HG03159 (cell line): ENCODE data around the gene MYBPC1.

Experiments used
- ATAC-seq: cut with Tn5 transposase; IDR thresholded peaks from one replicate; pipeline ENCODE4 v1.9.1; 2021; ENCODE audit warnings: mild to moderate bottlenecking, moderate library complexity; ENCODE audit not compliant: unreplicated experiment

MYBPC1 gene

GRCh38 chr12:101599771-101600484 lies 5.2 kb downstream of the MYBPC1 start:
- no peak for ATAC-seq

DNA sequence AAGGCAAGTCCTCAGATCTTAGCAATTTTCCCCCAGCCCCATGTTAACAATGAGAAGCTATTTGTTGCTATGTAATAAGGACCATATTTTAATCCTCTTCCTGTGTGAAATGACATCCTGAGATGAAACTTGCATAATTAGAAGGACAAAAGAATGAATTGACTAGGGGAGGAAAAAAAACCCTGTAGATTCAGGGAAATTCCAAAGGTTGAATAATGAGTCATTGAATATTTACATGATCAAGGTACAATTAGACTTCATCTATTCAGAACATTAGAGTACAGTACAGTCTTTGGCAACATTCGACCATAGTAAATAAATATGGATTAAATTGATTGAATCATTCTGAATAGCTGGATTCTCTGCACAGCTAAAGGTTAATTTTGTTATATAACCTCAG lies 9.4 kb downstream of the MYBPC1 start:
- ATAC-seq, result no peak

GRCh38 chr12:101607894-101608293 lies 13.1 kb downstream of the MYBPC1 start:
- ATAC-seq, result no peak

DNA sequence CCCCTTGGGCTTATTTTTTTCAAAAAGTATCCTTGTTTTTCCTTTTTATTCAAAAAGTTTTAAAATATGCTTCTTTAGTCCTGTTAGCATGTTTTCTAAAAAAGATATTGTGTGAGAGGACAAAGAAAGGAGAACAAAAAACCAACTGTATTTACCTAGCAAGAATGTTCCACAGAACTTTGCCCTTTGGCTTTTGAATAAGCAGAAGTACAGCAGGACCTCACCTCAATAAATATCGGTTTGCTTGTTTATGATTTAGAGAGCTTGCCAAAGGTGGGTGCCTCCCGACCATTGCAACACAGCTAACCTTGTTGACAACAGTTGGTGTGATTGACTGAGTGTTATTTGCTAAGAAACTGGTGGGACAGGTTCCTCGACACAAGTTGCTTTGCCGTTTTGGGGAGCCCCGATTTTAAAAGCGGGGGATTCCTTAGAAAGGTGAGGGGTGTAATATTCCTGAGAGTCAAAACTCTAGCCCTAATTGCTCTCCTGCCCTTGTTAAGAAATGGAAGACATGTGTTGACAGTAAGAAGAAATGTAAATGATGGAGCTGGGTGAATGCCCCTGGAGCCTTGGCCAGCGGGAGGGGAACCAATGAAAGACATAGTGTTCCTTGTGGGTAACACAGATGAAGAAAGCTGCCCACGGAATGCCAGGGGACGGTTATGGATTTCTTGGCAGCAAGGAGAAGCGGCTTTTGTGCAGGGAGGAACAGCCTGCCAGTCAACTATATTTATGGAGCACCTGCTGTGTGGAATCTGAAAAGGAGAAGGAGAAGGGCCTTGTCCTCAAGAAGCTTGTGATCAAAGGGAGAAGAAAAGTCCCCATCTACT lies 13.7 kb downstream of the MYBPC1 start:
- ATAC-seq, result no peak

DNA sequence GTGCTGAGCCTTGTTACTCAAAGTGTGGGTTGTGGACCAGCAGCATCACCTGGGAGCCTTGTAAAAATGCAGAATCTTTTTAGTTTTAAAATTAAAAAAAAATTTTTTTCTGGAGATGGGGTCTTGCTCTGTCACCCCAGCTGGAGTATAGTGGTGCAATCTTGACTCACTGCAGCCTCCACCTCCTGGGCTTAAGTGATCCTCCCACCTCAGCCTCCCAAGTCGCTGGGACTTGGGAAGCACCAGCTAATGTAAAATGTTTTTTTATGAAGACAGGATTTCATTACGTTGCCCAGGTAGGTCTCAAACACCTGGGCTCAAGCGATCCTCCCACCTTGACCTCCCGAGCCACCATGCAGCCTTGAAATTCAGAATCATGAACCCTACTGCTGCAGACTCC lies 14.4 kb downstream of the MYBPC1 start:
- ATAC-seq, result no peak

GRCh38 chr12:101612160-101612916 lies 17.6 kb downstream of the MYBPC1 start:
- ATAC-seq, result no peak

- no peak for ATAC-seq
Observed at GRCh38 chr12:101616027-101616494, 21.3 kb downstream of the MYBPC1 start.

GRCh38 chr12:101619026-101619786 lies 24.4 kb downstream of the MYBPC1 start:
- ATAC-seq, result no peak

DNA sequence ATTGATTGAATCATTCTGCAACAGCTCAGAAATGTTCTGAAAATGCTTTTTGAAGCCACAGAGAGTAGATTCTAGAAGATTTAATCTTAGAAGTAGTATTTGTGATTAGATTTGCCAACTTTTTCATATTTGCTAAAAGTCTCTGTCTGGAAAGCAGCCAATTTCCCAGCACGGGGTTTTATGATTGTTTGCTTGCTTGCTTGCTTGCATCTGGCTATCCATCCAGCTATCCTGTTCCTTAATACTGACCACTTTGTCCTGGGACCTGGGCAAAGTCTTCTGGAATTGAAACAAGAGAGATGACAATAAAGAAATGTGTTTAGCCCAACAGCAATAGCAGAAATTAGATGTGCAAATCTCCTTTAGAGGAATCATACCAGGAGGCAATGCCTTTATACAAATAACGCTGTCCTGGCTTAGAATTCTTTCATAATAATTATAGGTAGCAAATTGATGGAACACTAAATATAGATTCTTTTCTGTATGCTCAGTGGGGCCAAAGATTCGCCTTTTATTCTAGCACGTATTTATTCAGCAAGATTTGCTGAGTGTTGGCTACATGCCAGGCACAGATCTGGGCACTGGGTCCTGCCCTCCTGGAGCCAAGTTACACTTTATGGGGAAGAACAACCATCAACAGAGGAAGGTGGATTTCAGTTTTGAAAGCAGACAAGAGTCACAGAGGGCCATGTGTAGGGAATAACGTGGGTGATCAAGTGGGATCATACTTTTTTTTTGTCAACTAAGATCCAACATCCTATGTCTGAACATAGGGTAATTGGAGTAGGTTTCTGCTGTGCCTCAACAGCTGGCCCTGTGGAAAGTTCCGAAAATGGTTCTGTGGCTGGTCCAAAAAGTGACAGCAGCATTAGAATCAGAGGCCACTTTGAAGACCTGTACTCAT lies 25.3 kb downstream of the MYBPC1 start:
- no peak for ATAC-seq

DNA sequence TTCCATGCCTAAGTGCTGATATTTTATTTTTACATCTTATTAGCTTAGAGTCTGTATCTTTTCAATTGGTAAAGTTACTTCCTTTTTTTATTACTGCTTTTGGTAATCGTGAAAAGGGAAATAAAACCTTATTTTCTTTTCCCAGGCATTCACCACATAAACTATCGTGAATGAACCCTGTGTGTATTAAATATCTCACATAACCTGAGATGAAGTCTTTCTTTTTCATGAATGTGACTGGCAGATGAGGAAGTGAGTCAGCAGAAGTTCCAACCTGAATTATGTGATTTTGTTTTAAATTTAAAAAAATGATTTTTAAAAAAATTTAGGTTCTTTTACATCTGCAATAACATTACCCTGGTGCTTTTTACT lies 26.0 kb downstream of the MYBPC1 start:
- no peak for ATAC-seq

GRCh38 chr12:101628676-101629075 lies 33.9 kb downstream of the MYBPC1 start:
- ATAC-seq, result no peak

DNA sequence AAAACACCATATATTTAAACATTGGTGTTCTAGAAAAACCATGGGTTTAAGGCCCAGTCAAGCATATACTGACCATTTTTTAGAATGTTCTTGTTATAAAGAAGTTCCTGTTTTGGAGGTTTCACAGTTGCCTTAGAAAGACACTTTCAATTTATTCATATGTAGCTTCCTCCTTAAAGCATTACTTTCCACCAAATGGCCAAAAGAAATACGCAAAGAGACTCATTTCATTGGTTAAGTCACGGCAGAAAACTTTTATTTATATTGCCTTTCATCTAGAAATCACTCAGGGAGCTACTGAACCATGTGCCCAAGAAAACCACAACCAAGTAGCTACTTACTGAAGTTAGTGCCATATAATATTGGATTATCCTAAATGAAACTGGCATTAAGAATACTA lies 40.0 kb downstream of the MYBPC1 start:
- ATAC-seq, result peak; percentile 99

DNA sequence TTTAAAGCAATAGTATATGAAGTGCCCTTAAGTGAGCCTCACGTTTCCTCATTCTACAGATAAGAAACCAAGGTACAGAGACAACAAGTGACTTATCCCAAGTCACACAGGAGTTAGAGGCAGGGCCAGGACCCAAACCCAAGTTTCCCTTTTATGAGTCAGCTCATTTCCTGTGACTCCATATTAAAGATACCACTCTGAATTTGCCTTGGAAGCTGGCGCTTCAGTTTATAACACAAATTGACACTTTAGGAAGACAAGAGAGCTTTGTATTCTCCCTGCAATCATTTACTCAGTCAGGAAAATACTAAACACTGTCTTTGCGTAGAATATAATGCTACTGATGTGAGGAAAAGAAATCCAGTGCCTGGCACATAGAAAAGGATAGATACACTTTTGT lies 43.2 kb downstream of the MYBPC1 start:
- ATAC-seq, result no peak

DNA sequence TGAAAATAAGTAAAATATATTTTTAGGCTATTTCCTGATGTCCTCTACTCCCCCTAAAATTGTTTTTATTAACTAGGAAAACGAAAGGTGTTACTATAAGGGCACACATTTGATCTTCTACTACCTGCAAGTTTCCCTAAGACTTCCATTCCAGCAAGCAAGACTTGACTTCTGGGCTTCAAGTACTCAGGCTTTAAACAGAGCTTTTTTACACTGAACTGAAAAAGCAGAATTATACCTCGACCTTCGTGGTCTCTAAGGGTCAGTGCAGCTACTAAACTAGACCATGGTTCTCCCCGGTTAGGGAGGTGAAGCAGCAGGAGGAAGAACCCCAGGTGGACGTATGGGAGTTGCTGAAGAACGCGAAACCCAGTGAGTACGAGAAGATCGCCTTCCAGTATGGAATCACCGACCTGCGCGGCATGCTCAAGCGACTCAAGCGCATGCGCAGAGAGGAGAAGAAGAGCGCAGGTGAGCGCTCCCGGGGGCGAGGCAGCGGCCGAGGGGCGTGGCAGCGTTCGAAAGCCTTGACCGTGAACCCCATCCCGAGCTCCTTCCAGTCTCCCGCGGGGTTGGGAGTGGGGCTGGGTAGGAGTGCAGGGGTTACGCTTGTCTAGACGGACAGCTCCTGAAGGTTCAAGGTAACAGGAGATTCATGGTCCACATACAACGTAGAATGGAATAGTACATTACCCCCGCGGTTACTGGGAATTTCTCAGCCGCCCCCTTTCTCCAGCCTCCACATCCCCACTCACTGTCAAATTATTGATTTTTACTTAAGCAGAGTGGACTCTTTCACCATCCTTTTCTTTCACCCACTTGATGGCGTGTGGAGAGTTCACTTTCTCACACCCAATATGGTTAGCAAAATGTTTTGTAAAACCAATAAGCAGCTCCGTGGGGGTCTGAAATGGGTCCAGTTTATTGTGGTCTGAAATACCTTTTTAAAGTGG lies 47.6 kb downstream of the MYBPC1 start:
- ATAC-seq, result no peak

DNA sequence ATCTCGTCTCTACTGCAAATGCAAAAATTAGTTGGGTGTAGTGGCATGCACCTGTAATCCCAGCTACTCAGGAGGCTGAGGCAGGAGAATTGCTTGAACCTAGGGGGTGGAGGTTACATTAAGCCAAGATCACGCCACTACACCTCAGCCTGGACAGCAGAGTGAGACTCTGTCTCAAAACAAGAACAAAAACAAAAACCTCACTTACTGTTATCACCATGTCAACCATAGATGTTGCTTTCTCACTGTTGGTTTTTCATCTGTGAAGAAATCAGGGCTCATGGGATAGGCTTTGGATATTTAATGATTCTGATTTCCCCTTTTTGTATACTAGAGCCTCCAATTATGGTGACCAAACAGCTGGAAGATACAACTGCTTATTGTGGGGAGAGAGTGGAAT lies 52.9 kb downstream of the MYBPC1 start:
- no peak for ATAC-seq

GRCh38 chr12:101648195-101648594 lies 53.4 kb downstream of the MYBPC1 start:
- ATAC-seq, result no peak

DNA sequence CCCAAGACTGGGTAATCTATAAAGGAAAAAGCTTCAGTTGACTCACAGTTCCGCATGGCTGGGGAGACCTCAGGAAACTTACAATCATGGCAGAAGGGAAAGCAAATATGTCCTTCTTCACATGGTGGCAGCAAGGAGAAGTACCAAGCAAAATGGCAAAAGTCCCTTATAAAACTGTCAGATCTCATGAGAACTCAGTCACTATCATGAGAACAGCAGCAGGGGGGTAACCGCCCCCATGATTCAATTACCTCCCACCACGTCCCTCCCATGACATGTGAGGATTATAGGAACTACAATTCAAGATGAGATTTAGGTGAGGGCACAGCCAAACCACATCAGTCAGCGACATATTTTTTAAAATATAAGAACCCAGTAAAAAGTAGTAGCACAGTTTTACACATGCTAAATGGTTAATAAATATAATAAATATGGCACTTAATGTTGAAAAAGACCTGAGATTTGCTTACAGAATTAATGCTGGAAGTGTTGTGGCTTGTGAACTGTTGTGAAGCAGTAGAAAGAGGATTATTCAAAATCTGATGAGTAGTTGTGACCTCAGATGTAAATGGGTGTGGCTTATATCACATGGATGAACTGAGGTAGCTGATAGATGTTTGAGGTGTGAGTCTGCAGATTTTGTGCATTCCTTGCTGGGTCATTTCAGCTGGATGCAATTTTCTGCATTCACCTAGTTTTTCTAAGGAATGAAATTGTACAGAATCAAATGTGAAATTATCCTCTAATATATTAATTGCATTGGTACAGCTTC lies 55.8 kb downstream of the MYBPC1 start:
- ATAC-seq, result no peak

- no peak for ATAC-seq
Observed at GRCh38 chr12:101653030-101653429, 58.3 kb downstream of the MYBPC1 start.
